GM12801 (cell line): Measurements from ENCODE around the gene CCDC85B.

ENCODE experiments used
- CTCF ChIP-seq: IDR thresholded peaks from one replicate; pipeline ENCODE4 v1.5.1; 2011; ENCODE audit warnings: control low read depth; ENCODE audit not compliant: insufficient read length; ENCODE audit errors: extremely low read depth

The CCDC85B gene

GRCh38 chr11:65883058-65883761 is 7.3 kb upstream of the CCDC85B start:
- no peak for TF ChIP-seq CTCF

DNA sequence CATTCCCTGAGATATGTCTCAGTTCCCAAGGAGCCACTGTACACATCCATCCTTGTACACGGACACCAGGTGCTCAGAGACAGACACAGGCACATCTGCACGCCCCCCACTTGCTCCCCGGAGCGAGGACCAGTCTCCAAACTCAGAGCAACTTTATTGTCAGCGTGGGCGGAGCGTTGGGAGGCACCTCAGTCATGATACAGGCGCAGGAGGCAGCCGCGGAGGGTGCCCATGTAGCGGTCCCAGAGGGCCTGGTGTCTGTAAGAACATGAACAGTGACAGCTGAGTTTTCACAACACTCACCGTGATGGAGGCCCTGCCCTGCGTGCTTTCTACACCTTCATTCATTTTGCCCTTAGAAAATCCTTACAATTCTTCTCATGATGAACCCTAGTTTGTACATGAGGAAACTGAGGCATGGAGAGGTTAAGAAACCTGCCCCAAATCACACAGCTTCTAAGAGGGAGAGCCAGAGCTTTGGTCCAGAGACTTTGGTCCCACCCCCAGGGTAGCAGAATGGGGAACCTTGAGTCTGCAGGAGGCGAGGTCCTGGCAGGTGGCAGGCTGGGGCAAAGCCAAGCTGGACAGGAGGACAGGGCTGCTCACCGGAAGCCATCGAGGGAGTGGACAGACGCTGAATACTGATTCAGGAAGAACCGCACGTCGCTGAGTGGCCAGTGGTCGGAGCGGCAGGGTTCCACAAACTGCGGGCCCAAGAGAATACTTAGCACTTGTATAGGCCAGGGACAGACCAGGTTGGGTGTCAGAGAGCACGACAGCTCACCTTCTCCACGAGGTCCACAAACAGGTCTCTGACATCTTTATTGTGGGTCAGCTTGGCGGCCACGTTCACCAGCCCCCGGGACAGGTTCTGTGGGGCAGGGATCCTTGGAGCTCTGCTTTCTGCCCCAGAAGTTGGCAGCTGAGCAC is 6.4 kb upstream of the CCDC85B start:
- no peak for TF ChIP-seq CTCF

GRCh38 chr11:65884716-65885092 is 5.8 kb upstream of the CCDC85B start:
- TF ChIP-seq CTCF = peak; percentile 97

GRCh38 chr11:65885231-65885630 is 5.2 kb upstream of the CCDC85B start:
- TF ChIP-seq CTCF = no peak

DNA sequence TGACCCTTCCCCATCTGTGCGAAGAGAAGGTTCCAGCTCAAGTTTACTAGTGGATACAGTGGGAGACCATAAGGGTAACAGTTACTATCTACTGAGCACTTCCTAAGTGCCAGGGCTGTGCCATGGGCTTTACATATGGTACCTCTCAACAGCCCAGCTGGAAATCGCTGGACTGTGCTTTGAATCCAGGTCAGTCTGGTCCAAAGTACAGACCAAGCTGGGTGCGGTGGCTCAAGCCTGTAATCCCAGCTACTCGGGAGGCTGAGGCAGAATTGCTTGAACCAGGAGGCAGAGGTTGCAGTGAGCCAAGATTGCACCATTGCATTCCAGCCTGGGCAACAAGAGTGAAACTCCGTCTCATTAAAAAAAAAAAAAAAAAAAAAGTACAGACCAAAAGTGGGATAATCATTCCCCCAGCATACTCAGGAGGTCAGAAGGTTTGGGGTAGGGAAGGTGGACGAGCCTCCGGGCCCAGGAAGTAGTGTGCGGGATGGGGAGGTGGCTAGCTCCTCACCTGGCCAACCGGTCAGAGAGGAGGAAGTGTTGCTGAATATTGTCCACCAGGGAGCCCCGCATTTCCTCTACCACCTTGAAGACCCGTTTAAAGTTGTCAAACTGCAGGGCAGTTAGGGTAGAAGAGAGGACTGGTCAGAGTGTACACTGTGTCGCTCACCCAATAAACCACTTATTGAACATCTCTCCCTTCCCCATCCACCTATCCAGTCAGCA is 4.5 kb upstream of the CCDC85B start:
- no peak for TF ChIP-seq CTCF

DNA sequence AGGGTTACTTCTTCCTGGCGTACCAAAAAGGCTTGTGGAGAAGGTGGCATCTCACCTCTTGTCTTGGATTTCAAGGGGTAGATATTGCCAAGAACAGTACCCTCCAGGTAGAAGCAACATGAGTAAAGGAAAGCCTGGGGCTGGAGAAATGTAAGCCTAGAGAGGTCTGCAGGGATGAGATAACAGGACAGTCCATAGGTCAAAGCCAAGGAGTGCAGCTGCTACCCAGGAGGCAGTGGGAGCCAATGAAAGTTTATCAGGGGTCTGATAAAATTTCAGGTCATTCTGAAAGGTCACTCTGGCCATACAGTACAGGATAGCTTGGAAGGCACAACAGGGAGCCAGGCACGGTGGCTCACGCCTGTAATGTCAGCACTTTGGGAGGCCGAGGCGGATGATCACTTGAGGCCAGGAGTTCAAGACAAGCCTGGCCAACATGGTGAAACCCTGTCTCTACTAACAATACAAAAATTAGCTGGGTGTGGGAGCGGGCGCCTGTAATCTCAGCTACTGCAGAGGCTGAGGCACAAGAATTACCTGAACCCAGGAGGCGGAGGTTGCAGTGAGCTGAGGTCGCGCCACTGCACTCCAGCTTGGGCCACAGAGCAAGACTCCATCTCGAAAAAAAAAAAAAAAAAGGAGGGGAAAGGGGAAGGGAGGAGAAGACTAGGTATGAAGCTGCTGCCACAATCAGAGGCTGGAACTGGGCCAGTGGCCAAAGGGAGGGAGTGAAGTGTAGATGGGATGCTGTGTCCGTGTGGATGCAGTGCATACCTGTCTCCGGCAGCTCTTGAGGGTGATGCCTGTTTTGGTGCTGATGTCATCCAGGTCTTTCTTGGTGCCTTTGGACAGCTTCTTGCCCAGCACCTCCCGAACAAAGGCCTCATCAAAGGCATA is 3.4 kb upstream of the CCDC85B start:
- TF ChIP-seq CTCF = no peak
